NCI-H446 (cell line): ENCODE results near the gene PRSS57.
A peak's percentile ranks its signal among the peaks of the same experiment; 100 is the strongest.
"Not testable (repeated sequence)": the region's sequence is repeated elsewhere in the genome, so short reads cannot be mapped to it uniquely, and the experiment has no call there.

Experiments
- DNase-seq, 2 experiments: peaks; one replicate each; lab custom pipeline; 2025; lab: John Stamatoyannopoulos, UW

The PRSS57 gene

DNA sequence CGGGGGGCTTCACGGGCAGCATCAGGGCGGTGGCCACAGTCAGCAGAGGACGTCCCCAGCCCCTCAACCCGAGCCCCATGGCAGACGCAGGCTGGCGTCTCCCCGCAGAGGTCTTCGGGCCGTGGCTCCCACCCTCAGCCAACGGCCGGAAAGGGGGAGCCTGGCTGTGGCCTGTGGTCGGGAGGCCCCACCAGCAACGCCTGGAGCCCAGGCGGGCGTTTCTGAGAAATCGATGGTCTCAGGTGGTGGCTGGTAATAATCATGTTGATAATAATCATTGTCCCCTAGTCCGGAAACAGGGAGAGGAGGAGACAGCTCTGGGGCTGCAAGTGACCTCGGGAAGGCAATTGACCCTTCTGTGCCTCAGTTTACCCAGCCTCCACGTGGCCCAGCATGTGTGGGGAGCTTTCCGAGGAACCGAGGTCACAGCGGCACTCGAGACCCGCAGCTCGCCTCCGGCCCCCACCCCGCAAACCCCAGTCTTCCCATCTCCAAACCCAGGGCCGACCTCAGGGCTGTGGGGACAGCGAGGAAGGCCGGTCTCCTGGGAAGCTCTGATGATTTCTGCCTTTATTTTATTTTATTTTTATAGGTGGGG, at the start of gene PRSS57:
Gene PRSS57, minus strand, starts transcription at position 101 of the 598 bp plus-strand sequence. Its CDS starts 22 bp downstream, at position 79.
- no peak for DNase-seq

DNA sequence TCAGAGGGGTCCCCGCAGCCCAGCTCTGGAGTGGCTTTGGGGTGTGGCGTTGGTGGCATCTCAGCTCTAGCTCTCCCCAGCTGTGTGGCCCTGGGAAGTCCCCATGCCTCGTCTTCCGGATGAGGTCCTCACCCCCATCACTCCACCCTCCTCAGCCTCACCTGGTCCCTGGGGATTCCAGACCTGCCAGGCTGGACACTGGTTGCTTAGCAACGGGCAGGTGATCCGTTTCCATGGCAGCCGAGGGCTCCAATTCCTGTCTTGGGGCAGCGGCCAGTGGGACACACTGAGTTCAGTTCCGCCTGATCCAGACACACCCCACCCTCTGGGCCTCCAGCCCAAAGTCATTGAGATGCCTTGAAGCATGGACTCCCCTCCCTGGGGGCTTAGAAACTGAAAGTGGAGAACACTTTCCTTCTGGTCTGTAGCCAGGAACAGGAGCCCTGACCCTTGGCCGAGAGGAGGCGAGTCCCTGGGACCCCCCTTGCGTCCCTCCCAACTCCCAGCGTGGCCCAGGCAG, 48.0 kb upstream of the PRSS57 start:
- no peak for DNase-seq

DNA sequence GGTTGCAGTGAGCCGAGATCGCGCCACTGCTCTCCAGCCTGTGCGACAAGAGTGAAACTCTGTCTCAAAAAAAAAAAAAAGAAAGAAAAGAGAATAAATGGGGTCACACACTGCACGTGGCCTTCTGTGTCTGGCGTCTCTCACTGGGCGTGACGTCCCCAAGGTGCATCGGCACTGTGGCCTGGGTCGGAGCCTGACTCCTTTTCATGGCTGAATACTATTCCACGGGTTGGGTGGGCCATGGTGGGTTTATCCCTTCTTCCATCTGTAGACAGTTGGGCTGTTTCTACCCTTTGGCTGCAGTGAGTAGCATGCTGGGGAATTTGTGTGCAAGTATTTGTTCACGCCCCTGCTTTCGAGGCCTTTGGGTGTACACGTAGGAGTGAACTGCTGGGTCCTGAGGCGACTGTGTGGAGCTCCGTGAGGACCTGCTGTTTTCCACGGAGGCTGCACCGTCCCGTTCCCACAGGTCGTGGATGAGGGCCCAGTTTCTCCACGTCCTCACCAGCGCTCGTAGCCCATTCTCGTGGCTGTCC, 47.4 kb upstream of the PRSS57 start:
- DNase-seq: no peak

DNA sequence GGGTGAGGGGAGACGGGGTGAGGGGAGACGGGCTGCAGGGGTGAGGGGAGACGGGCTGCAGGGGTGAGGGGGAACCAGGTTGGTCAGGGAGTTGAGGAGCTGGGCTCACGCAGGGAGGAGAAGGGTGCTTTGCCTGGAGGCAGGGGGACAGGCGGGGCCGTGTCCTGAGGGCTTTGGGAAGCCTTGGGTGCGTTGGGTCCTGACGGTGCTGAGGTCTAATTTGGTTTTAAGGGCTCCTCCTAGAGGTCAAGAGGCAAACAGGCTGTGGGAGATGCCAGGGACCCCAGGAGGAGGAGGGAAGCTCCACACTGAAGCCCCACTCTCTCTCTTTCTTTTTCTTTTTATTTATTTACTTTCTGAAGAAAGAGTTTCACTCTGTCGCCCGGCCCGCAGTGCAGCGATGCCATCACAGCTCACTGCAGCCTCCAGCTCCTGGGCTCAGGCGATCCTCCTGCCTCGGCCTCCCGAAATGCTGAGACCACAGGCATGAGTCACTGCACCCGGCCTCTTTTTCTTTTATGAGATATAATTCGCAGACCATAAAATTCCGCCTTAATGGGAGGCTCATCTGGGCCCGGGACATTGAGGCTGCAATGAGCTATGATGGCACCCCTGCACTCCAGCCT, 46.4 kb upstream of the PRSS57 start:
- no peak for DNase-seq

DNA sequence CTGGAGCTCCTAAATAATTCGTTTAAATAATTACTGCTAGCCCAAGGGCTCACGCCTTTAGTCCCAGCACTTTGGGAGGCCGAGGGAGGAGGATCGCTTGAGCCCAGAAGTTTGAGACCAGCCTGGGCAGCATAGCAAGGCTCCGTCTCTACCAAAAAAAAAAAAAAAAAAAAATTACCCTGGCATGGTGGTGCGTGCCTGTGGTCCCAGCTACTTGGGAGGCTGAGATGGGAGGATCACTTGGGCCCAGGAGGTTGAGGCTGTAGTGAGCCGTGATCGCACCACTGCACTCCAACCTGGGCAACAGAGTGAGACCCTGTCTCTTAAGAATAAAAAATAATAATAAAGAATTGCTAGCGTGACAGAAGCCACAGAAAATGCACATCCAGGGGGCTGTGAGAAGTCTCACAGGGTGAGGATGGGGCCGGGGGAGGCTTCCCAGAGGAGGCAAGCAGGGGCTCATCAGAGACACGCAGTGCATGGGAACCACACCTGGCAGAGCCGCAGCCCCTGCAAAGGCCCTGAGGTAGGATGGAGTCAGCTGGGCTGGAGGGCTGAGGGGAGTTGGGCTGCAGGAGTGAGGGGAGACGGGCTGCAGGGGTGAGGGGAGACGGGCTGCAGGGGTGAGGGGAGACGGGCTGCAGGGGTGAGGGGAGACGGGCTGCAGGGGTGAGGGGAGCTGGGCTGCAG, 45.7 kb upstream of the PRSS57 start:
- not testable (repeated sequence) for DNase-seq

DNA sequence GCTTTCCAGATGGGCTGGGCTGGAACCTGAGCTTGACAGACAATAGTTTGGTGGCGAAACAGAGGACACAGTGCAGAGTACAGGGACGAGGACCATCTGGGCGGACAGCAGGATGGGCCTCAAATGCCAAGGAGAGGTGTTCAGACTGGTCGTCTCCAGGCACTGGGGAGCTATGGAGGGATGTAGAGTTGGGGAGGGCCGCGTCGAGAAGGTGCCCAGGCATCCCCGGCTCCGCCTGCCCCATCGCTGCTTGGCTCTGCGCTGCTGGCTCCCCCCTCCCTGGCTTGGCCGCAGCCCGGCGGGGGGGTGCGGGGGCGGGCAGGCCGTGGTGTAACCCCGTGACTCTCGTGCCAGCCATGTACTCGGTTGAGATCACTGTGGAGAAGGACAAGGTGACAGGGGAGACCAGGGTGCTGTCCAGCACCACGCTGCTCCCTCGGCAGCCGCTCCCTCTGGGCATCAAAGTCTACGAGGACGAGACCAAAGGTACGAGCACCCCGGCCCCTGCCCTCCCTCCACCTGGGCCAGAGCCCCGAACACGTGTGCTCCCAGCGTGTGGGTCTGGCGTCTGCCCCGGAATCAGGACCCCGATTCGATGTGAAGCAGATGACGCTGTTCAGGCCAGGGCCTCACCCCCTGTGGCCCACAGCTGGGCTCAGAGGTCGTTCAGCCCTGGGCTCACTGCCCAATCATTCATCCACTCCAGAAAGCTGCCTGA, 44.9 kb upstream of the PRSS57 start:
- no peak for DNase-seq

DNA sequence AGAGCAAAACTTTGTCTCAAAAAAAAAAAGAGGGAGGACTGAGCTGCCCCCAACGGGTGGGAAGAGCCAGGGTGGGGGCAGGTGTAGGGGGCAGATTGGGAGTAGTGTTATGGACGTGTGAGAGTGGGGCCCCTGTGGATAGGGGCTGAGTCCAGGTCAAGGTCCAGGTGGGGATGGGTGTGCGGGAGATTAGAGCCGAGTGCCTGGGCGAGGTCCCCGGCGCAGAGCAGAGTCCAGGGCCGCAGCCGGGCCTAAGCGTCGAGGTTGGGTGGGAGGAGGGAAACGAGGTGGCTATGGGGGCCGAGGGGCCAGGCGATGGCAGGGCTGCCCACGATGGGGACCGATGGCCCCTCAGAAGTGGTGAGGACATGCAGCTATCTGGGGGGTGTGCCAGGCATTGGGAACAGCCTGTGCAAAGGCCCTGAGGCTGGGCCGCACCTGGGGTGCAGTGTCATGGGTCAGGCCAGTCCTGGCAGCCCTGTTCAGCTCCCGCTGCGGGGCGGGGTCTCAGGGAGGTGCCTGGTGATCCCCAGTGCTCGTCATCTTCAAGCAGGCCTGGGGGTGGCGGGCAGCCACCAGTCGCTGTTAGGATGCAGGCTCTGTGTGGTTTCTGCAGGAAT, 43.4 kb upstream of the PRSS57 start:
- no peak for DNase-seq

DNA sequence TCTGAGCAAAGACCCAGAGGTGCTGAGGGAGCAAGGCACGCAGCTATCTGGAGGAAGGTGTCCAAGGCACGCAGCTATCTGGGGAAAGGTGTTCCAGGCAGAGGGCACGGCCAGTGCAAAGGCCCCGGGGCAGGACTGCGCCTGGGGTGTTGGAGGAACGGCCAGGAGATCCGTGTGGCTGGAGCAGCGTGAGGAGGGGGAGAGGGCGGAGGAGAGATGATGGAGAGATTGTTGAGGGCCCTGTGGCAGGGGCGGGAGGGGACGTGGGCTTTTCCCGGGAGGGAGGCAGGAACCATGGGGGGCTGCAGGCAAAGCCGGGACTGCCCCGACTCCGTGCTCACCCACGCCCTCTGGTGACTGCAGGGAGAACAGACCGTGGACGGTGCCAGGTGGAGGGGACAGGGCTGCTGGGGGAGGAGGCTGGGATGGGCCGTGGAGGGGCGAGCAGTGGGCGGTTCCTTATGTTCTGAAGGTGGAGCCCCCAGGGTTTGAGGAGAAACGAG, 42.4 kb upstream of the PRSS57 start:
- peak in 1 of 2 experiments; percentile 45 for DNase-seq

DNA sequence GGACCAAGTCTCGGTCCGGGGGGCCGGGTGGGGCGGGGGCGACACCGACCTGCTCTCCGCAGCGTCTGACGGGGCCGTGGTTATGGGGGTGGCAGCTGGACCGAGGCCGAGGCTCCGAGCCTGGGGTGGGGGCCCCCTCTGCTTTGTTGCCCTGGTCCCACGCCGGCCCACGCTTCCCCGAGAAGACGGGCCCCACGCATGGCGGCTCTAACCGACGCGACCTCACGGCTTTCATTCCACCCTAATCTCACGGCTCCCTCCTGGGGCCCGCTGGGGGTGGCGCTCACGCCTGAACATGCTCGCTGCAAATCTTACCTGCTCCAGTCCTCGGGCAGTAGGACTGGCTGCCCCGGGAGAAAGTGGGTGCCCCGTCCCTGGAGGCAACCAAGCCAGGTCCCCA, 40.9 kb upstream of the PRSS57 start:
- DNase-seq: no peak

DNA sequence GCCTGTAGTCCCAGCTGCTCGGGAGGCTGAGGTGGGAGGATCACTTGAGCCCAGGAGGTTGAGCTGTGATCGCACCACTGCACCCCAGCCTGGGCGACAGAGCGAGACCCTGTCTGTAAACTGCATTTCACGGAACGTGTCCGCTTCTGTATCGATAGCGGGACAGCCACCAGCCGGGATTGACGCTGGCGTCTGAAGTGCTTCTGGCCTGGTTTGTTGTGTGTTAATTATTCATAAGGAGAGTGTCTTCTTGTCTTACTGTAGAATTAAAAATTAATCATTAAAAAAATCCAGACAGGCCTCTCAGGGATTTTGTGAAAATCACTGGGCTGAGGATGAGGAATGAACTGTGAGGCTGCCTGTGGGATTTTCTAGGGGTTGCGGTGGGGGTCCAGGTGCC, 39.5 kb upstream of the PRSS57 start:
- DNase-seq: no peak

DNA sequence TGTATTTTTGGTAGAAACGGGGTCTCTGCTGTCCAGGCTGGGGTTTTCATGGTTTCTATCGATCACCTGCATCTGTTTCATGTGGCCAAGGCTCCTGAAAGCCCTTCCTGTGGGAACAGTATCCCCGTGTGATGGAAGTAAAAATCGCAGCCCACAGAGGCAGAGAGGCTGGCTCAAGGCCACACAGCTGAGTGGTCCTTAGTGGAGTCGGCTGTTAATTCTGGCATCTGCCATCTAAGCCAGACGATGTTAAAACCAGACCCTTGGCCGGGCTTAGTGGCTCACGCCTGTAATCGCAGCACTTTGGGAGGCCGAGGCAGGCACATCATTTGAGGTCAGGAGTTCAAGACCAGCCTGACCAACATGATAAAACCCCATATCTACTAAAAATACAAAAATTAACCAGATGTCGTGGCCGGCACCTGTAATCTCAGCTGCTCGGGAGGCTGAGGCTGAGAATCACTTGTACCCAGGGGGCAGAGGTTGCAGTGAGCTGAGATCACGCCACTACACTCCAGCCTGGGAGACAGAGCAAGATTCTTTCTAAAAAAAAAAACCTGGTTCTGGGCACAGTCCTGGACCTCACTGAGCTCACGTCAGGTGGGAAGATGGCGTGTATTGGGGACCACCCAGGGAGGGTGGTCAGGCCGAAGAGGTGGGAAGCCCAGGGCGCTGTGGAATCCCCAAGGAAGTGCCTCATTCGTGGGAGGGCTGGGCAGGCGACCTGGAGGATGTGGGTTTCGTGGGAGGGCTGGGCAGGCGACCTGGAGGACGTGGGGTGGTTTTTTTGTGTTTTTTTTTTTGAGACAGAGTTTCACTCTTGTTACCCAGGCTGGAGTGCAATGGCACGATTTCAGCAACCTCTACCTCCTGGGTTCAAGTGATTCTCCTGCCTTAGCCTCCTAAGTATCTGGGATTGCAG, 37.2 kb upstream of the PRSS57 start:
- no peak for DNase-seq

DNA sequence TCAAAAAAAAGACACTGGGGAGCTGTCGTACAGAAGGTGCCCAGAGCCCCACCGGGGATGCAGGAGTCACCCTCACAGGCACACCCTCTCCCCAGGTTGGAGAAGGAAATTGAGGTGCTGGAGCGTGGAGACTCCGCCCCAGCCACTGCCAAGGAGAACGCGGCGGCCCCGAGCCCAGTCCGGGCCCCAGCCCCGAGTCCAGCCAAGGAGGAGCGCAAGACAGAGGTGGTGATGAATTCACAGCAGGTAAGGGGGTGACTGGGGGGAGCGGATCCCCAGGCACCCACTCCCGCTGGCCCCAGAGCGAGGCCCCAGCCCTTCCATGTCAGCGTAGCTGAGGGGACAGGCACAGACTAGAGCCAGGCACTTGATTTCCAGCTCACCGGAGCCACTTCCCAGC, 35.7 kb upstream of the PRSS57 start:
- DNase-seq: no peak

DNA sequence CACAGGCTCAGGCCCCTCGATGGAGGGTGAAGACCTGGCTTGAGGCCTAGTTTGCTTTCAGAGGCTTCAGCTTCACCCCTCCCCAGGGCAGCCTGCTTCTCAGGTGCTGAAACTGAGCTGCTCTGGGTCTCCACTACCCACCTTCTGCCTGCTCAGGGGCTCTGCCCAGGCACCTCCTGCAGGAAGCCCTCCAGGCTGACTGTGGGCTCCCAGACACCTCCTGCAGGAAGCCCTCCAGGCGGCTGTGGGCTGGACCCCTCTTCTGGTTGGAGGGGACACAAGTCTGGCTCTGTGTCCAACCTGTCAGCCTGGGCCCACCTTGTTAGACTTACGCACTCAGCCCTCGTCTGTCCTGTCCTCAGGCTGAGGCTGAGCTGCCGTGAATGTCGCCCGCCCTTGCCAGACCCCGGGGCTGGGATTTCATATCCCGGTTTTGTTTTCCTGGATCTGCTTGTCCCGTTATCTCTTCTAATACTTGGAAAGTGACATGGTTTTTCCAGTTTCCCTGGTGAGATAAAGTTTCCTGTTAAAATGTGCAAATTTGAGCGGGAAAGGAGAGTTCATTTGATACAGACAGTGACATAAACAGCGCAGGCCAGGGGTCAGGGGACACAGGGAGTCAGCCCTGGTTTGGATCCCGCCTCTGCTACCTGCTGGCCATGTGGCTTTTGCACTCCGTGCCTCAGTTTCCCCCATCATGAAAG, 34.9 kb upstream of the PRSS57 start:
- DNase-seq: no peak

DNA sequence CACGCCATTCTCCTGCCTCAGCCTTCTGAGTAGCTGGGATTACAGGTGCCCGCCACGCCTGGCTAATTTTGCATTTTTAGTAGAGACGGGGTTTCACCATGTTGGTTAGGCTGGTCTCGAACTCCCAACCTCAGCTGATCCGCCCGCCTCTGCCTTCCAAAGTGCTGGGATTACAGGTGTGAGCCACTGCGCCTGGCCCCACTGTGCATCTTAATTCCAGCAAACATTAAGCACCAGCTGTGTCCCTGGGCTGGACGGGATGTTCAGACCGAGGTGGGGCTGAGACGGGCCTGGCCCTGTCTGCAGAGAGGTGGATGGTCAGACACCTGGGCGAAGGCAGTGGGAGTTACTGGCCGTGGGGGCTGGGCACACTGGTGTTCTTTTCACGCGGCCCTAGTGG, 34.3 kb upstream of the PRSS57 start:
- DNase-seq: not testable (repeated sequence)

DNA sequence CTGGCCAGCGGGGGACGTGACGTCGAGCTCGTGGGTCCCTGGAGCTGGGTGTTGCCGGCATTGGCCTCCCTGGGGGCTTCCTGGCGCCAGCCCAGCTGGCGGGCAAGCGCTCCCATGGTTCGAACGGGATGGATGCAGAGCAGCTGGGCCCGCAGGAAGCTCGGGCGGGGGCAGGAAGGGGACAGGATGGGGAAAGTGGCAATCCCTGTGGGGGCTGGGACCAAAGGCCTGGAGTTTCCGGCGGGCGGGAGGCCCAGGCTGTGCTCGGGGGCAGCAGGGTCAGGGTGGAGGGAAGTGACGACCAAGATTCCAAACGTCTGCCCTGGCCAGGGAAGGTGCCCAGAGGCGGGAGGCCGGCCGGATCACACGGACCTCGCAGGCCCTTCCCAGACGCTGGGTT, 32.8 kb upstream of the PRSS57 start:
- no peak for DNase-seq

DNA sequence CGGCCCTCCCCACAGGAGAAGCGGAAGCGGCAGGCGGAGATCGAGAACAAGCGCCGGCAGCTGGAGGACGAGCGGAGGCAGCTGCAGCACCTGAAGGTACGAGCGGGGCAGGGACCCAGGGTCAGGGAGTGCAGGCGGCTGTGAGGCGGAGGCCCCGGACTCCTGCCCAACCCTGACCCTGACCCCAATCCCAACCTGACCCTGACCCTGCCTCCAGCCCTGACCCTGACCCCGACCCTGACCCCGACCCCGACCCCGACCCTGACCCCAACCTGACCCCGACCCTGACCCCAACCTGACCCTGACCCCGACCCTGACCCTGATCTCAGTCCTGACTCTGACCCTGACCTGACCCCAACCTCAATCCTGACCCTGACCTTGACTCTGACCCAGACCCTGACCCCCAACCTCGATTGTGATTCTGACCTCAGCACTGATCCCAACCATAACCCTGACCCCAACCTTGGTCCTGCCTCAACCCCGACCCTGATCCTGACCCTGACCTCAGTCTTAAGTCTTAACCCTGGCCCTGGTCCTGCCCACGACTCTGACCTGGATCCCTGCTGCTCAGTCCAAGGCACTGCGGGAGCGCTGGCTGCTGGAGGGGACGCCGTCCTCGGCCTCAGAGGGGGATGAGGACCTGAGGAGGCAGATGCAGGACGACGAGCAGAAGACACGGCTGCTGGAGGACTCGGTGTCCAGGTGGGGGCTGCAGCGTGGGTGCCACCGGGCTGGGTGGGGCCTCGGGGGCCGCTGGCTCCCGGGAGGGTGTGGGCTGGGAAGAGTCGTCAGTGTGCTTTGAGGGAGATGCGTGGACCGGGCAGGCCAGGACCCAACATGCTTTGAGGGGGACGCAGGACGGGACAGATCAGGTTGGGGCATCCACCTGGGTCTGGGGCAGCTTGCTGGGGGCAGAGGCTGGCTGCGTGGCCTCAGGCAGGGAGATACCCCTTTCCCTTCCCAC, 32.0 kb upstream of the PRSS57 start:
- DNase-seq: no peak

DNA sequence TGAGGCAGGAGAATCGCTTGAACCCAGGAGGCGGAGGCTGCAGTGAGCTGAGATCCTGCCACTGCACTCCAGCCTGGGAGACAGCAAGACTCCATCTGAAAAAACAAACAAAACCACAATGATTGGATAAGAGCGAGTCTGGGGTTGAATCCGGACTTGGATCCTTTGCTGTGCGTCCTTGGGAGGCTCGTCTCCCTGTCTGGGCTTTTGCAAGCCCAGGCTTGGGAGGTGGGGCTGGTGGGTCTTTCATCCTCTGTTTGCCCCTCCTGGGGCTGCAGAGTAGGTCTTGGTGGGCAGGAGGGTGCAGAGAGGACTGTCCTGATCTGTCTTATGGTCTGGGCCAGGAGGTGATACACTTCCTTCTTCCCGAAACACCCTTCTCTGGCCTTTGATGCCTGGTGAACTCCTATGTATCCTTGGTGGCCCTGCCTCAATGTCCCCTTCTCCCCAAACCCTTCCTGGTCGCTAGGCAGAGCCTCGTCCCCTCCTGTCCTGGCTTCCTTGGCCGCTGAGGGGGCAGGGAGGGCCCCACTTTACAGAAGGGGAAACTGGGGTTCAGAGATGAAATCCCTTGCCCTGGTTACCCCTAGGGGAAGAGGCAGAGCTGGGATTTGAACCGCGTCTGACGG, 30.3 kb upstream of the PRSS57 start:
- DNase-seq: no peak

DNA sequence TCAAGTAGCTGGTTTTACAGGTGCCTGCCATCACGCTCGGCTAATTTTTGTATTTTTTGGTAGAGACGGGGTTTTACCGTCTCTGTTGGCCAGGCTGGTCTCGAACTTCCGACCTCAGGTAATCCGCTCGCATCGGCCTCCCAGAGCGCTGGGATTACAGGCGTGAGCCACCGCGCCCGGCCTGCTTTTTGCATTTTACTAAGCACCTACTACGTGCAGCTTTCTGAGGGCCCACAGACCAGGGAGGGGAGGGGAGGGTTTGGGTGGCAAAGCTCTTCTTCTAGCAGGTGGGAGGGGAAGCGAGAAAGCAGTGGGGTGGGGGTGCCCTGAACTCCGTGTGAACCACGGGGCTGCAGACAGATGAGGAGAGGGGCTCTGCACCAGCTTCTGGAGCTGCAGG, 28.5 kb upstream of the PRSS57 start:
- no peak for DNase-seq
